GM04503 (cell line): Measurements from ENCODE around the gene PACSIN2.
"Not testable (repeated sequence)": the region's sequence is repeated elsewhere in the genome, so short reads cannot be mapped to it uniquely, and the experiment has no call there.

Experiments used
- DNase-seq: peaks from one replicate; pipeline ENCODE4 v3.0.0-alpha.2; 2012; ENCODE audit warnings: low read depth

Gene PACSIN2

GRCh38 chr22:42964994-42965699, 49.8 kb downstream of the PACSIN2 start:
- DNase-seq = no peak

- no peak for DNase-seq
Measured at GRCh38 chr22:42963231-42963595, 51.7 kb downstream of the PACSIN2 start.

GRCh38 chr22:42962295-42963230, 52.4 kb downstream of the PACSIN2 start:
- DNase-seq = no peak

GRCh38 chr22:42961810-42962209, 53.1 kb downstream of the PACSIN2 start:
- no peak for DNase-seq

GRCh38 chr22:42961400-42961690, 53.6 kb downstream of the PACSIN2 start:
- DNase-seq = not testable (repeated sequence)

- DNase-seq = no peak
Measured at GRCh38 chr22:42960531-42961399, 54.2 kb downstream of the PACSIN2 start.

- DNase-seq = peak; percentile 54
Measured at GRCh38 chr22:42959576-42960509, 55.1 kb downstream of the PACSIN2 start.

GRCh38 chr22:42958937-42959336, 56.0 kb downstream of the PACSIN2 start:
- no peak for DNase-seq

- no peak for DNase-seq
Measured at GRCh38 chr22:42957958-42958357, 57.0 kb downstream of the PACSIN2 start.

- DNase-seq = no peak
Measured at GRCh38 chr22:42957544-42957943, 57.4 kb downstream of the PACSIN2 start.

GRCh38 chr22:42955848-42956247, 59.1 kb downstream of the PACSIN2 start:
- no peak for DNase-seq

- no peak for DNase-seq
Measured at GRCh38 chr22:42955087-42955635, 59.8 kb downstream of the PACSIN2 start.

GRCh38 chr22:42953751-42954150, 61.2 kb downstream of the PACSIN2 start:
- not testable (repeated sequence) for DNase-seq

GRCh38 chr22:42951093-42951710, 63.7 kb downstream of the PACSIN2 start:
- DNase-seq = no peak

GRCh38 chr22:42950281-42950680, 64.7 kb downstream of the PACSIN2 start:
- no peak for DNase-seq

- DNase-seq = no peak
Measured at GRCh38 chr22:42949159-42949558, 65.8 kb downstream of the PACSIN2 start.

GRCh38 chr22:42948294-42948693, 66.7 kb downstream of the PACSIN2 start:
- DNase-seq = no peak

- no peak for DNase-seq
Measured at GRCh38 chr22:42947211-42947990, 67.5 kb downstream of the PACSIN2 start.

- no peak for DNase-seq
Measured at GRCh38 chr22:42946546-42947198, 68.3 kb downstream of the PACSIN2 start.
